Measurements from ENCODE around the gene ANKLE1.

DNA sequence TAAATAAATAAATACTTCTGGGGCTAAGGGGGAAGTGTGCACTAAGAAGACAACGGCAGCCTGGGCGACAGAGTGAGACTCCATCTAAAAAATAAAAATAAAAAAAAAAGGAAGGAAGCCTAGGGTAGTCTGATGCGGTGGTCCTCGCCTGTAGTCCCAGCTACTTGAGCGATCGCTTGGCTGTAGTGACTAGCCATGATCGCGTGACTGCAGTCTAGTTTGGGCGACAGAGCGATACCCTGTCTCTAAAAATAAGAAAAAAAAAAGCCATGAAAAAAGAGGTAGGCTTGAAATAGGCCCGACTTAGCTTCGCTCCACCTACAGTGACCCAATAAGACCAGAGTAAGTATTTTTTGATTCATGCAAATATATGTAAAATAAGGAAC is 15.1 kb upstream of the ANKLE1 start:
- TF ChIP-seq EZH2 (IDR thresholded peaks at IDR 0.05; ENCODE audit: low read depth, unreplicated experiment) = no peak
- TF ChIP-seq, protein P1, sequence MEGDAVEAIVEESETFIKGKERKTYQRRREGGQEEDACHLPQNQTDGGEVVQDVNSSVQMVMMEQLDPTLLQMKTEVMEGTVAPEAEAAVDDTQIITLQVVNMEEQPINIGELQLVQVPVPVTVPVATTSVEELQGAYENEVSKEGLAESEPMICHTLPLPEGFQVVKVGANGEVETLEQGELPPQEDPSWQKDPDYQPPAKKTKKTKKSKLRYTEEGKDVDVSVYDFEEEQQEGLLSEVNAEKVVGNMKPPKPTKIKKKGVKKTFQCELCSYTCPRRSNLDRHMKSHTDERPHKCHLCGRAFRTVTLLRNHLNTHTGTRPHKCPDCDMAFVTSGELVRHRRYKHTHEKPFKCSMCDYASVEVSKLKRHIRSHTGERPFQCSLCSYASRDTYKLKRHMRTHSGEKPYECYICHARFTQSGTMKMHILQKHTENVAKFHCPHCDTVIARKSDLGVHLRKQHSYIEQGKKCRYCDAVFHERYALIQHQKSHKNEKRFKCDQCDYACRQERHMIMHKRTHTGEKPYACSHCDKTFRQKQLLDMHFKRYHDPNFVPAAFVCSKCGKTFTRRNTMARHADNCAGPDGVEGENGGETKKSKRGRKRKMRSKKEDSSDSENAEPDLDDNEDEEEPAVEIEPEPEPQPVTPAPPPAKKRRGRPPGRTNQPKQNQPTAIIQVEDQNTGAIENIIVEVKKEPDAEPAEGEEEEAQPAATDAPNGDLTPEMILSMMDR (conservative IDR thresholded peaks at IDR 0.05; ENCODE audit: low read depth in 2 of 2) = no peak
- TF ChIP-seq EZH2phosphoT487 (IDR thresholded peaks at IDR 0.05; ENCODE audit: unreplicated experiment) = no peak

Measured in GM23338 (cell line).